Activated CD4-positive, alpha-beta T cell treated with anti-CD3 and anti-CD28 coated beads for 36 hours (primary cell): ENCODE measurements around the gene EAF1. TPM values are rescaled to one million over a fixed set of nuclear protein-coding genes. Genes with fewer than 3 reads are reported as not detected.
"Not testable (repeated sequence)": the region's sequence is repeated elsewhere in the genome, so short reads cannot be mapped to it uniquely, and the experiment has no call there.

Experiments used
- ATAC-seq: fragments of 200-7000 bp; cut with Tn5 transposase; one replicate; pipeline ENCODE4 v1.10.0; 2021; ENCODE audit warnings: mild to moderate bottlenecking, moderate library complexity
- CTCF ChIA-PET: fragments of 350-600 bp; sonication (Branson Sonifier 250); formaldehyde crosslinking; loops from one replicate; lab custom pipeline; 2021; ENCODE audit warnings: antibody characterized with exemption; lab: Charles Lee
- POLR2A ChIA-PET: fragments of 350-600 bp; sonication (Branson Sonifier 250); formaldehyde crosslinking; loops from one replicate; lab custom pipeline; 2021; ENCODE audit warnings: antibody characterized with exemption, inconsistent platforms; lab: Charles Lee
- DNase-seq: peaks from one replicate; pipeline ENCODE4 v3.0.0-alpha.2; 2020
- H3K27ac Mint-ChIP-seq: one replicate; pipeline ENCODE4 v1.8.0; 2021; ENCODE audit warnings: mixed read lengths
- H3K27me3 Mint-ChIP-seq: one replicate; pipeline ENCODE4 v1.8.0; 2021; ENCODE audit warnings: mixed read lengths
- H3K36me3 Mint-ChIP-seq: one replicate; pipeline ENCODE4 v1.8.0; 2021; ENCODE audit warnings: low read depth, mixed read lengths
- H3K4me1 Mint-ChIP-seq: one replicate; pipeline ENCODE4 v1.8.0; 2021; ENCODE audit warnings: mixed read lengths
- H3K4me3 Mint-ChIP-seq: one replicate; pipeline ENCODE4 v1.8.0; 2021; ENCODE audit warnings: mild to moderate bottlenecking, moderate library complexity, mixed read lengths
- H3K9me3 Mint-ChIP-seq: one replicate; pipeline ENCODE4 v1.8.0; 2021; ENCODE audit warnings: low read depth, mixed read lengths
- intact Hi-C, 2 experiments: fragments of 100-400 bp; cut with DNase I in 1 of 2; cut with micrococcal nuclease in 1 of 2; formaldehyde crosslinking; loops; one replicate each; pipeline versions ENCODE4 v1.14.2 to v1.15.1; 2022 to 2024; cut with DNase I, micrococcal nuclease
- total RNA-seq, 2 experiments: library from RNA; stranded (reverse); gene quantifications; one replicate each; pipeline ENCODE4 v1.2.3, GENCODE V29; 2021

EAF1 gene
- total RNA-seq, 2 experiments from 2014 or later: 21.2 to 25.6 TPM

DNA sequence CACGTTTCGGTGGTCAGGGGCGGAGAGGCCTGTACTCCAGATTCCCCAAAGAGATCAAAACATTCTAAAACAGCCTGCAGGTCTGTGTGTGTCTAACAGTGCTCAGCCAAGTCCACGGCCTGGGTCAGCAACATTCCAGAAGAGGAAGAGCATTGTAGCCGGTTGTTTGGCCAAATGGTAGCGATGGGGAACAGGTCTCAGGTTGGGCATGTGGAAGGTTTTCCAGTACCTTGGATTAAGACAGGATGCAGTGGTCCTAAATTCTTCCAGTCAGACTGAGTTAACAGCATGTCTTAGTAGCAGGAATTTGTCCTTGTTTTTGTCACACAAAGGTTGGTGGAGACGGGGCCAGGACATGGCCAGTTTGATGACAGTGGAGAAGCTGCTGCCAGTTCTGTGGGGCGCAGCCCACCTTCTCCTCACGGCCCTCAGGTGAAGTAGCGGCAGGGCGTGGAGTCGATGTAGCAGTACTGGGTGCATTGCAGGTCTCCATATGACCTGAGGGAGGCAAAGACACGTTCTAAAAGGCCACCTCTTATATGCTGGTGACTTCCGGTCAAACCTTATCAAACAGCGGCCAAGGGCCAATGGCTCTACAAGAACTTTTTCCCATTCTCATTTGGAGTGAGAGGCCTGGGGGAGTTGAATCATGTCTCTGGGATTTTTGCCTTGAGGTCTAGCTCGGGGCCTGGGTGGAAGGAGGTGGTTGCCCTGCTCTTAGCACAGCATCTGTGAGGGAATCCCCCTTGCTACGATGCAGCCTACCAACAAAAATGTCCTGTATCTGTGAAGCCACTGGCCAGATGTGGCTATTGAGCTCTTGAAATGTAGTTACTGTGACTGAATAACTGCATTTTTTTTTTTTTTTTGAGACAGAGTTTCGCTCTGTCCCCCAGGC, 24.1 kb downstream of the EAF1 start:
- ATAC-seq (no peak), DNase-seq (no peak)
- Mint-ChIP-seq H3K4me1 (no peaks in the 10 kb centered on the region), H3K27me3 (no peaks in the 10 kb centered on the region), H3K27ac (no peak overlapping the region), H3K4me3 (no peak overlapping the region), H3K36me3 (no peaks in the 10 kb centered on the region), H3K9me3 (no peaks in the 10 kb centered on the region)
- CTCF ChIA-PET: no interaction called here
- intact Hi-C loops: no loop called here
- POLR2A ChIA-PET: no interaction called here

DNA sequence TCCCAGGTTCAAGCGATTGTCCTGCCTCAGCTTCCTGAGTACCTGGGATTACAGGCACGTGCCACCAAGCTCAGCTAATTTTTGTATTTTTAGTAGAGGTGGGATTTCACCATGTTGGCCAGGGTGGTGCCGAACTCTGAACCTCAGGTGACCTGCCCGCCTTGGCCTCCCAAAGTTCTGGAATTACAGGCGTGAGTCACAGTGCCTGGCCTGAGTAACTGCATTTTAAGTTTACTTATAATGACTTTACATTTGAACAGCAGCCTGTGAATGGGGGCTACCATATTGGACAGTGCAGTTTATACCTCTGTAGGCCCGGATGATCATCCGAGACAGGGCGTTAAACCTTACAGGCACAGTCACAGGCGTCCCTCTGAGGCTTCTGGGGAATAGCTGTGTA, 24.8 kb downstream of the EAF1 start:
- Mint-ChIP-seq H3K4me3 (no peak overlapping the region), H3K4me1 (no peaks in the 10 kb centered on the region), H3K27ac (no peak overlapping the region), H3K36me3 (no peaks in the 10 kb centered on the region), H3K9me3 (no peaks in the 10 kb centered on the region), H3K27me3 (no peaks in the 10 kb centered on the region)
- DNase-seq (no peak), ATAC-seq (no peak)
- ChIA-PET POLR2A (no interaction called here), CTCF (no interaction called here)
- intact Hi-C loops: no loop called here

DNA sequence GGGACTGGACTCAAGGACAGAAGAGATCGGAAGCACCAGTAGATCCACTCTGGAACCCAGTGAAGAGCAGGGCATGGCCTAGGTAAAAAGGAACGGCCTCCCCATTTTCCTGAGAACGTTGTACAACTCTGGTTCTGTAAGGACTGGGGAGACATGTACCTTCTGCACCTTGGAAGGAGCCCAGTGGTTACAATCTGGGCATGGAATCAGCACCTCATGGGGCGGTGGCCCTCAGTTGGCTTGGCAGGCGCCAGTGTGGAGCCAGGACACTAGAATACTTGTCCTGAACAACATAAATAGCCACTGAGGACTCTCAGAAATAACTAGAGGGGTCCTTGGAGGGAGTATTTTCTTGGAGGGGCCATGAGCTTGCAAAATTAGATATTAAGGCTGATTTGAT, 25.6 kb downstream of the EAF1 start:
- no peaks in the 10 kb centered on the region for H3K4me1 Mint-ChIP-seq

DNA sequence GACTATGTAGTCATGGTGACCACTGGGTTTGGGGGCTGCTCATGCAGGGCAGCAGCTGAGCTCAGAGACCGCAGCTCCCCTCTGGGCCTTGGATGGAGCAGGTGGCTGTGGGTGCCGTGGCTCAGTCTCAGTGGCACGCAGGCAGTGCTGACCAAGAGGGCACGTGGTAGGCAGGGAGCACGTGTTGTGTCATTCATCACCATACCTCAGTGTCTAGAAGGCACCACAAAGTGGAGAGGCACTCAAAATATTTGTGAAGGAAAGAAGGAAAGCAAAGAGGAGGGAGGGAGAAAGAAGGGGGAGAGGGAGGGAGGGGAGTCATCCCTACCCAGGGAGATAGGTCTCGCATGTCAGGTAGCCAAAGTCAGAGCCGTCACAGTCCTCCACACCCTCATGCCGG, 26.1 kb downstream of the EAF1 start:
- Mint-ChIP-seq H3K4me1 (no peaks in the 10 kb centered on the region), H3K9me3 (no peaks in the 10 kb centered on the region), H3K36me3 (no peaks in the 10 kb centered on the region), H3K27ac (no peak overlapping the region), H3K4me3 (no peak overlapping the region), H3K27me3 (no peaks in the 10 kb centered on the region)
- ChIA-PET CTCF (no interaction called here), POLR2A (no interaction called here)
- ATAC-seq: no peak
- no peak for DNase-seq
- intact Hi-C loops: no loop called here

More for the DNA sequence above, 25.6 kb downstream of the EAF1 start:
- ChIA-PET POLR2A (no interaction called here), CTCF (no interaction called here)
- Mint-ChIP-seq H3K27me3 (no peaks in the 10 kb centered on the region), H3K9me3 (no peaks in the 10 kb centered on the region), H3K36me3 (no peaks in the 10 kb centered on the region), H3K4me3 (no peak overlapping the region), H3K27ac (no peak overlapping the region)
- no peak for DNase-seq
- intact Hi-C loops: no loop called here
- ATAC-seq: no peak

DNA sequence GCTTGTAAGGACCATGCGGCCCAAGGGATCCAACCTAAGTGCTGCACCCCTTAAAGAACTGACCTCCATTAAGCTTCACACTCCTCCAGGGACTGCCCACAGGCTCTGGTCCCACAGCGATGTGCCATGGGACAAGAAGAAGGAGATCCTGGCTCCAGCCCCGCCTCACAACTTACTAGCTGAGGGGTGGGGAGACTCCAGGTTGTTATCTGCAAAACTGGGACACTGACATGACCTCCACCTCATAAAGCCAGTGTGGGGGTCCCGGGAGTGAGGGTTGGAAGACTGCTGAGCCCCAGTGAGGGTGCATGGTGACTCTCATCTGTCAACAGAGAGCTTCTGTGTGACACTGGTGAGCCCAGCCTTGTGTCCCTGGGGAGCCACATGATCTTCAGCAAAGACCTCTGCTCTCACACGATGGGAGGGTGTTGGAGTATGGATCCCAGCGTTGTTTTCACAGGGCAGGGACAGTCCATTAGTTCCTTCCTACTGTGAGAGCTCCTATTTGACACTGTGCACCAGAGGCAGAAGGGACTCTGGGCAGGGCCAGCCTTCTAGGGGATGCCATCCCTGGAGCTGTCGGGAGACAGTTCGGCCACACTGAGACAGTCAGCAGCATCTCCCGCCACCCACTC, 26.7 kb downstream of the EAF1 start:
- ChIA-PET POLR2A (no interaction called here), CTCF (no interaction called here)
- Mint-ChIP-seq H3K27me3 (no peaks in the 10 kb centered on the region), H3K4me1 (no peaks in the 10 kb centered on the region), H3K27ac (no peak overlapping the region), H3K9me3 (no peaks in the 10 kb centered on the region), H3K4me3 (no peak overlapping the region), H3K36me3 (no peaks in the 10 kb centered on the region)
- ATAC-seq (no peak), DNase-seq (no peak)
- intact Hi-C loops: no loop called here

DNA sequence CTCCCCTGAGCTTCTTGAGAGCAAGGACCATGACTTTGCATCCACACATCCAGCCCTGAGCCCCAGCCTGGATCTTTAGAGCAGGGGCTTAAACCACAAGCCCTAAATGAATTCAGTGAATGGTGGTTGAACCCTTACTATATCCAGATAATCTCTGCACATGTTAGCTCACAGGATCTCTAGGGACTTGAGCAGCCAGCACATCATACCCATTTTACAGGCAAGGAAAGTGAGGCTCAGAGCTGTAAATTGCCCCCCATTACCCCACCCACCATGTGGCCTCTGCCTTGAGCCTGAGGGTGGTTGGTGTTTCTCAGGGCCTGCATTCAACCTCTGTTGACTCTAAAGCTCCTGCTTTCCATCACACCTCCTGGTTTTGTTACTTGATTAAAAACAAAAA, 27.6 kb downstream of the EAF1 start:
- H3K4me3 Mint-ChIP-seq: no peak overlapping the region
- intact Hi-C loops: no loop called here
- DNase-seq (no peak), ATAC-seq (no peak)
- no peaks in the 10 kb centered on the region for H3K27me3 Mint-ChIP-seq
- H3K4me1 Mint-ChIP-seq: no peaks in the 10 kb centered on the region
- H3K27ac Mint-ChIP-seq: no peak overlapping the region
- no peaks in the 10 kb centered on the region for H3K9me3 Mint-ChIP-seq
- no peaks in the 10 kb centered on the region for H3K36me3 Mint-ChIP-seq
- CTCF ChIA-PET: no interaction called here
- POLR2A ChIA-PET: no interaction called here

DNA sequence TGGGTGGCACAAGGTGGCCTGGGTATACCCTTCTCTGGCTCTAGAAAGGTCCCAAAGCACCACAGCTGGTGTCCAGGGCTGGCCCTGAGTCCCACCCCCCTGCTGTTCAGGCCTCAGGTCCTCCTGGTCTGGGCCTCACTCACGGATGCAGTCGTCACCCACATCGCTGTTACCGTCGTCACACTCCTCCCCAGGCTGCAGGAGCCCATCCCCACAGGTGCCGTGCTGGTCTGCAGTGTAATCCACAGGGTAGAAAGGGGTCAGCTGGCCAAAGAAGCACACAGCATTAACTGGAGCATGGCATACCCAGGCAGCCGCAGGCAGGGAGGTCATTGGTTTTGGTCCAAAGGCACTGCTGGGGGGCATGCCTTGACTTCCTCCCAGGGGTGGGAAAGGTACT, 28.4 kb downstream of the EAF1 start:
- peaks cover 2% of the 10 kb centered on the region for H3K4me1 Mint-ChIP-seq
- no peak overlapping the region for H3K4me3 Mint-ChIP-seq
- no peak overlapping the region for H3K27ac Mint-ChIP-seq
- no peaks in the 10 kb centered on the region for H3K9me3 Mint-ChIP-seq
- no peaks in the 10 kb centered on the region for H3K27me3 Mint-ChIP-seq
- no peak for ATAC-seq
- DNase-seq: no peak
- H3K36me3 Mint-ChIP-seq: no peaks in the 10 kb centered on the region
- CTCF ChIA-PET: no interaction called here
- intact Hi-C loops: no loop called here
- POLR2A ChIA-PET: no interaction called here

DNA sequence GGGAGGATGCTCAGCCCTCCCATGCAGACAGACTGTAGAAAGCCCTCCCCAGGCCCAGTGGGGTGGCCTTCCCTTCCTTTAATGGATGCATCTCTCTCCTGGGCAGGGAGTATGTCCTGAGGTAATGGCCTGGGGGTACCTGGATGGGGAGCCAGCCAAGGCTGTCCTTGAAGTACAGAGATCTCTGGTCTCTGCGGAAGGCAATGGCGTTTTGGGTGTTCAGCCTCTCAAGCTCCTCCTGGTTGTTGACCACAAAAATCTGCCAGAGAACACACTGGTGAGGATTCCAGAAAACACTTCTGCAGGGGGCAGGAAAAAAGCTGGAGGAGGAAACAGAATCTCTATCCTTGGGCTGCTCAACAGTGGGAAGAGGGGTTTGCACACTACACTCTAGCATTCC, 28.9 kb downstream of the EAF1 start:
- Mint-ChIP-seq H3K4me1 (peaks cover 5% of the 10 kb centered on the region), H3K27ac (no peak overlapping the region), H3K36me3 (no peaks in the 10 kb centered on the region), H3K4me3 (no peak overlapping the region), H3K9me3 (no peaks in the 10 kb centered on the region), H3K27me3 (no peaks in the 10 kb centered on the region)
- DNase-seq (no peak), ATAC-seq (no peak)
- POLR2A ChIA-PET: no interaction called here
- CTCF ChIA-PET: no interaction called here
- intact Hi-C loops: no loop called here

DNA sequence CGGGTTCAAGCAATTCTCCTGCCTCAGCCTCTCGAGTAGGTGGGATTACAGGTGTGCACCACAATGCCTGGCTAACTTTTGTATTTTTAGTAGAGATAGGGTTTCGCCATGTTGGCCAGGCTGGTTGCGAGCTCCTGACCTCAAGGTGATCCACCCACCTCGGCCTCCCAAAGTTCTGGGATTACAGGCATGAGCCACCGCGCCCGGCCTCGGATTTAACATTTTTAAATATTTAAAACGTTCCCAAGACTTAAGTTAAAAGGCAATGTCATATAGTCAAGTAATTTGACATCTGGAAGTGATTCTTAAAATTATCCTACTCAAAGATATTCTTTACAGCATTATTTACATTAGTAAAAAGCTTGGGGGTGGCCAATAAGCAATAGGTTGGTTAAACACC, 29.5 kb downstream of the EAF1 start:
- DNase-seq, H3K4me3 Mint-ChIP-seq, ATAC-seq, H3K27ac Mint-ChIP-seq, POLR2A ChIA-PET, H3K36me3 Mint-ChIP-seq, H3K4me1 Mint-ChIP-seq, H3K27me3 Mint-ChIP-seq, intact Hi-C loops, CTCF ChIA-PET, H3K9me3 Mint-ChIP-seq: not testable (repeated sequence)

DNA sequence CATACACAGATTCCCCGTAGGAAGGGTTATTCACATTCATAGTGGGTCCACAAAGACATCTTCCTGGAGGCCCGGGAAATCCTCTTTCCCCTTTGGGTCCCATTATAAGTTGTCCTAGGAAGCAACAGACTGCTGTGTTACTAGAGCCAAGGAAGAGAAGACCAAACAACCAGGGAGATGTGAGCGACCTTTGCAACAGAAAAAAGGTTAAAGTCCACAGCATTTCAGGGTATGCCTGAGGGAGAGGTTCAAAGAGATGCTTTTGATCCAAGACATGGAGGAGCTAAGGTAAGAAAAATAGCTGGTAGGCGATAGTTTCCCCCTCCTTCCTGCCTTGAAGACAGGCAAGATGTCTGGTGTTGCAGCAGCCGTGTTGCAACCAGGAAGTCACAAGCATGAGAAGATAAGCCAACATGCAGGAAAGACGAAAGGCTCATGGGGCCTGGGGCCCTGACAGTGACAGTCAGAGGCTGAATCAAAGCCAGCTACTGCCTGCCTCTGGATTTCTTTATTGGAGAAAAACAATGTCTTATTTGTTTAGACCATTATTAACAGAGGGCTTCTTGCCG, 30.9 kb downstream of the EAF1 start:
- H3K9me3 Mint-ChIP-seq: no peaks in the 10 kb centered on the region
- no peaks in the 10 kb centered on the region for H3K36me3 Mint-ChIP-seq
- H3K27ac Mint-ChIP-seq: no peak overlapping the region
- no peak for ATAC-seq
- no peaks in the 10 kb centered on the region for H3K27me3 Mint-ChIP-seq
- H3K4me3 Mint-ChIP-seq: no peak overlapping the region
- DNase-seq: no peak
- ChIA-PET POLR2A (no interaction called here), CTCF (no interaction called here)
- peaks cover 16% of the 10 kb centered on the region for H3K4me1 Mint-ChIP-seq
- intact Hi-C loops: no loop called here

DNA sequence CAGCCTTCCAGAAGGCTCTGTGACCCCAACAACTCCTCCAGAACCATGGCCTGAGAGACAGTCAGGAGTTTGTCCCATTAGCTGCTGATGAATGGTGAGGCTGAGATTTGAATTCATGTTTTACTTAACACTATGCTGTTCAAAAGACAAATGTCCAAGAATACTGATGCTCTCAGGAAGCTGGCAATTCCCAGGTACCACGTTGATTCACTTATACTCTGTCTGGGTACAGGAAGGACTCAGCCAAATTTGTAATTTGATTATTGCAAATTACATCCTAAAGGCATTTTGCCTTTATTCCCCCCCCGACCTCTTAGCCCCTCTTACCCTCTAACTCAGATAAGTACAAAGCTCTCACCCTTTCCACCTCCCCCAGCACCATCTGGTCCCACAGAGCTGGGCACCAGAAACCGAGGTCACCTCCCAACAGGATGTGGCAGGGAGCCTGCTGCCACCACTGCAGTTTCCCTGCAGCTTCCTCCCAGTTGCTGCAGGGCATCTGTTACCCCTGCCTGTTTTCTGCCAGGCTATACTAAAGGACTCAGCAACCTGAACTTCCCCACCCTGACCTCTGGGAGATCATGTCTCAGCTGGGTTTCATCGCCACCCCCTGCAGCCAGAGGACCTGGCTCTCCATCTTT, 33.6 kb downstream of the EAF1 start:
- no peaks in the 10 kb centered on the region for H3K27me3 Mint-ChIP-seq
- no peak overlapping the region for H3K4me3 Mint-ChIP-seq
- peak; percentile 19 for ATAC-seq
- H3K36me3 Mint-ChIP-seq: peaks cover 1% of the 10 kb centered on the region
- CTCF ChIA-PET: interaction anchor here (1.0 kb wide), 1 partner anchor 13 kb away, joined by 3 read pairs; no protein-coding TSS in a partner anchor
- no peaks in the 10 kb centered on the region for H3K9me3 Mint-ChIP-seq
- peak; percentile 15 for DNase-seq
- POLR2A ChIA-PET: interaction anchor here (0.6 kb wide), 1 partner anchor 63 kb away, joined by 3 read pairs; no protein-coding TSS in a partner anchor
- intact Hi-C loops: no loop called here
- no peak overlapping the region for H3K27ac Mint-ChIP-seq
- H3K4me1 Mint-ChIP-seq: peaks cover 16% of the 10 kb centered on the region
